ENCODE data around the gene SLC12A7.

GRCh38 chr5:1125030-1125357 lies 13.1 kb upstream of the SLC12A7 start:
- TF ChIP-seq, protein P1, sequence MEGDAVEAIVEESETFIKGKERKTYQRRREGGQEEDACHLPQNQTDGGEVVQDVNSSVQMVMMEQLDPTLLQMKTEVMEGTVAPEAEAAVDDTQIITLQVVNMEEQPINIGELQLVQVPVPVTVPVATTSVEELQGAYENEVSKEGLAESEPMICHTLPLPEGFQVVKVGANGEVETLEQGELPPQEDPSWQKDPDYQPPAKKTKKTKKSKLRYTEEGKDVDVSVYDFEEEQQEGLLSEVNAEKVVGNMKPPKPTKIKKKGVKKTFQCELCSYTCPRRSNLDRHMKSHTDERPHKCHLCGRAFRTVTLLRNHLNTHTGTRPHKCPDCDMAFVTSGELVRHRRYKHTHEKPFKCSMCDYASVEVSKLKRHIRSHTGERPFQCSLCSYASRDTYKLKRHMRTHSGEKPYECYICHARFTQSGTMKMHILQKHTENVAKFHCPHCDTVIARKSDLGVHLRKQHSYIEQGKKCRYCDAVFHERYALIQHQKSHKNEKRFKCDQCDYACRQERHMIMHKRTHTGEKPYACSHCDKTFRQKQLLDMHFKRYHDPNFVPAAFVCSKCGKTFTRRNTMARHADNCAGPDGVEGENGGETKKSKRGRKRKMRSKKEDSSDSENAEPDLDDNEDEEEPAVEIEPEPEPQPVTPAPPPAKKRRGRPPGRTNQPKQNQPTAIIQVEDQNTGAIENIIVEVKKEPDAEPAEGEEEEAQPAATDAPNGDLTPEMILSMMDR (conservative IDR thresholded peaks at IDR 0.05) = no peak
- no peak for TF ChIP-seq ZFX (IDR thresholded peaks at IDR 0.05)
